Superior temporal gyrus (tissue), 1 donor: ENCODE data around the gene RAB12.
"Not testable (repeated sequence)": the region's sequence is repeated elsewhere in the genome, so short reads cannot be mapped to it uniquely, and the experiment has no call there.

Experiments used
- DNase-seq: peaks from one replicate; pipeline ENCODE4 v3.0.0-alpha.2; 2016; ENCODE audit errors: extremely low spot score

Gene RAB12

GRCh38 chr18:8608795-8609658 is at the start of gene RAB12:
Gene RAB12, plus strand, starts transcription at chr18:8609437. Its CDS starts 3 bp downstream, at chr18:8609440.
- DNase-seq: peak; percentile 78

- DNase-seq: no peak
Measured at GRCh38 chr18:8559612-8560186, 49.5 kb upstream of the RAB12 start.

- DNase-seq: no peak
Measured at GRCh38 chr18:8561123-8561910, 47.9 kb upstream of the RAB12 start.

- no peak for DNase-seq
Measured at GRCh38 chr18:8562070-8562469, 47.2 kb upstream of the RAB12 start.

GRCh38 chr18:8562919-8563318 is 46.3 kb upstream of the RAB12 start:
- DNase-seq: no peak

GRCh38 chr18:8571399-8571798 is 37.8 kb upstream of the RAB12 start:
- DNase-seq: no peak

GRCh38 chr18:8573766-8574165 is 35.5 kb upstream of the RAB12 start:
- not testable (repeated sequence) for DNase-seq

GRCh38 chr18:8584798-8585197 is 24.4 kb upstream of the RAB12 start:
- DNase-seq: no peak

GRCh38 chr18:8586941-8587340 is 22.3 kb upstream of the RAB12 start:
- DNase-seq: no peak

- no peak for DNase-seq
Measured at GRCh38 chr18:8595445-8595844, 13.8 kb upstream of the RAB12 start.

- DNase-seq: no peak
Measured at GRCh38 chr18:8601277-8602032, 7.8 kb upstream of the RAB12 start.

- no peak for DNase-seq
Measured at GRCh38 chr18:8602040-8602439, 7.2 kb upstream of the RAB12 start.

- DNase-seq: no peak
Measured at GRCh38 chr18:8602557-8602956, 6.7 kb upstream of the RAB12 start.

- DNase-seq: no peak
Measured at GRCh38 chr18:8603663-8604520, 5.3 kb upstream of the RAB12 start.

GRCh38 chr18:8605974-8606373 is 3.3 kb upstream of the RAB12 start:
- DNase-seq: no peak

- DNase-seq: peak; percentile 60
Measured at GRCh38 chr18:8607776-8608742, 1.2 kb upstream of the RAB12 start.

- no peak for DNase-seq
Measured at GRCh38 chr18:8609659-8610458, 622 bp downstream of the RAB12 start.

- no peak for DNase-seq
Measured at GRCh38 chr18:8610459-8610851, 1.2 kb downstream of the RAB12 start.
